CD4-positive, alpha-beta memory T cell (primary cell): ENCODE data around the gene SND1. TPM values are rescaled to one million over a fixed set of nuclear protein-coding genes. Genes with fewer than 3 reads are reported as not detected.

Experiments
- CTCF ChIA-PET: fragments of 350-600 bp; sonication (Branson Sonifier 250); formaldehyde crosslinking; loops from one replicate; lab custom pipeline; 2021; ENCODE audit warnings: inconsistent platforms; ENCODE audit not compliant: partially characterized antibody; lab: Charles Lee
- POLR2A ChIA-PET: fragments of 350-600 bp; sonication (Branson Sonifier 250); formaldehyde crosslinking; loops from one replicate; lab custom pipeline; 2021; ENCODE audit not compliant: partially characterized antibody; lab: Charles Lee
- DNase-seq, 5 donors: peaks; one replicate each; pipeline versions ENCODE4 v3.0.0 to v3.0.0-alpha.2; 2020 to 2022; ENCODE audit warnings: mixed read lengths in 1 of 5
- H3K27ac ChIP-seq: one replicate; pipeline ENCODE4 v1.7.0; 2013; ENCODE audit warnings: low read depth, low read length
- H3K27me3 ChIP-seq: 2 replicates; pipeline ENCODE4 v1.7.0; 2013; ENCODE audit warnings: mild to moderate bottlenecking, low read length, moderate library complexity; ENCODE audit not compliant: insufficient read depth
- H3K36me3 ChIP-seq: 2 replicates; pipeline ENCODE4 v1.7.0; 2013; ENCODE audit warnings: mild to moderate bottlenecking, low read length, moderate library complexity; ENCODE audit not compliant: insufficient read depth
- H3K4me1 ChIP-seq: 2 replicates; pipeline ENCODE4 v1.7.0; 2013; ENCODE audit warnings: mild to moderate bottlenecking, low read length, moderate library complexity; ENCODE audit not compliant: insufficient read depth
- H3K4me3 ChIP-seq, 2 donors: one replicate each; pipeline ENCODE4 v1.7.0; 2013; ENCODE audit warnings: low read length in 2 of 2, mild to moderate bottlenecking in 1 of 2
- H3K9me3 ChIP-seq, 2 donors: one replicate each; pipeline ENCODE4 v1.7.0; 2013; ENCODE audit warnings: low read length in 2 of 2, control low read depth in 1 of 2; ENCODE audit not compliant: control insufficient read depth in 1 of 2
- H3K27ac Mint-ChIP-seq, 7 donors: one replicate each; pipeline ENCODE4 v1.8.0; 2020 to 2021; ENCODE audit warnings: mixed read lengths in 7 of 7, mild to moderate bottlenecking in 6 of 7, inconsistent platforms in 3 of 7, moderate library complexity in 3 of 7
- H3K27me3 Mint-ChIP-seq, 2 donors: one replicate each; pipeline ENCODE4 v1.8.0; 2020 to 2021; ENCODE audit warnings: mixed read lengths in 2 of 2
- H3K36me3 Mint-ChIP-seq, 2 donors: one replicate each; pipeline ENCODE4 v1.8.0; 2020 to 2021; ENCODE audit warnings: mixed read lengths in 2 of 2, inconsistent platforms in 1 of 2, mild to moderate bottlenecking in 1 of 2
- H3K4me1 Mint-ChIP-seq, 4 donors: one replicate each; pipeline ENCODE4 v1.8.0; 2020 to 2021; ENCODE audit warnings: mixed read lengths in 4 of 4, mild to moderate bottlenecking in 1 of 4
- H3K4me3 Mint-ChIP-seq, 8 donors: one replicate each; pipeline ENCODE4 v1.8.0; 2020 to 2021; ENCODE audit warnings: mixed read lengths in 8 of 8, mild to moderate bottlenecking in 7 of 8, moderate library complexity in 6 of 8, inconsistent platforms in 3 of 8
- H3K9me3 Mint-ChIP-seq, 8 donors: one replicate each; pipeline ENCODE4 v1.8.0; 2020 to 2021; ENCODE audit warnings: mixed read lengths in 8 of 8, mild to moderate bottlenecking in 5 of 8, inconsistent platforms in 3 of 8, moderate library complexity in 1 of 8
- intact Hi-C: fragments of 100-400 bp; cut with micrococcal nuclease; formaldehyde crosslinking; loops from one replicate; pipeline ENCODE4 v1.15.1; 2023
- polyA plus RNA-seq, 2 donors: library from polyadenylated mRNA; unstranded; fragments of 300-500 nt; fragmentation: Illumina TruSeq; gene quantifications; one replicate each; pipeline ENCODE4 v1.2.3, GENCODE V29; 2021
- total RNA-seq, 2 experiments: library from RNA; stranded (reverse); gene quantifications; one replicate each; pipeline ENCODE4 v1.2.3, GENCODE V29; 2021

Gene SND1
- total and polyA plus RNA-seq, 4 experiments from 2014 or later = 119 to 223 (median 171) TPM

GRCh38 chr7:127993987-127994386 lies 342.0 kb downstream of the SND1 start:
- intact Hi-C loops = no loop called here
- H3K4me1 Mint-ChIP-seq = peaks cover 0 to 7% (median under 1%) of the 10 kb centered on the region in 4 donors
- peaks cover 15% of the 10 kb centered on the region for H3K36me3 ChIP-seq
- H3K4me3 ChIP-seq = no peak overlapping the region
- CTCF ChIA-PET = no interaction called here
- no peaks in the 10 kb centered on the region for H3K9me3 ChIP-seq
- H3K9me3 Mint-ChIP-seq = no peaks in the 10 kb centered on the region
- no peak for DNase-seq
- peaks cover 66 to 71% of the 10 kb centered on the region in 2 donors for H3K36me3 Mint-ChIP-seq
- POLR2A ChIA-PET = no interaction called here
- H3K27me3 ChIP-seq = no peaks in the 10 kb centered on the region
- no peaks in the 10 kb centered on the region for H3K4me1 ChIP-seq
- peak overlapping the region in 1 of 8 donors; percentile 33 for H3K4me3 Mint-ChIP-seq
- no peak overlapping the region for H3K27ac ChIP-seq
- H3K27me3 Mint-ChIP-seq = no peaks in the 10 kb centered on the region
- no peak overlapping the region for H3K27ac Mint-ChIP-seq

DNA sequence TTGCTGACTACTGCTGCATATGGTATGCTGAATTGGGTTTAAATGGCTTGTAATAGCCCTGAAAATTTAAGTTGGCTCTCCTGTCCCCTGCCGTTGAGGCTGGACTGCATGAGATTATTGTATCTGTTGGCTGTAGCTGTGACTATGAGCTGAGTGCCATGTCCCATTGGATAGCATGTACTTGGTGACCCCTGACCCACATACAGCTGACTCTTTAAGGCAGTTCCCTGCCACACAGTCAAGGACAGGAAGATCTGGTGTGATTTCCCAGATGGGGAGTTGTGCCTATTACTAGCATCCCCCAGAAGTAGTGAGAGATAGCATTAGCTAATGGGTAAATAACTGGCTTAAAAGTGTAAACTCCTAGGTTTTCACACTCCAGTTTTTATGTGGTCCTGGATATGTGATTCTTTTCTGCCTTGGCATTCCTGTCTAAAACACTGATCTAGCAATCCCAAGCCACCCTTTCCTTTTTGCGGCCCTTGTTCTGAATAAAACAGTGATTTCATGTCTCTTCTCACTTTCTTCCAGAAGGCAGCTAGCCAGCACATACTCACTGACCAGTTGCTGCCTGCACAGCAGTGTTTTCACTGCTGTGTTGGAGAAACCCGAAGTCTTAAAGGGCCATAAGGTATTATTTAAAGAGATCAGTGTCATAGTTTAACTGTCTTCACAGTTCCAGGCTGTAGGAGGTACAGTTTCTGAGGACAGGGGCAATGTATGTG lies 343.3 kb downstream of the SND1 start:
- Mint-ChIP-seq H3K4me1 (peaks cover 0 to 11% (median under 1%) of the 10 kb centered on the region in 4 donors), H3K9me3 (no peaks in the 10 kb centered on the region), H3K36me3 (peaks cover 63 to 75% of the 10 kb centered on the region in 2 donors), H3K27ac (peak overlapping the region in 1 of 7 donors; percentile 27), H3K4me3 (no peak overlapping the region), H3K27me3 (no peaks in the 10 kb centered on the region)
- ChIA-PET POLR2A (no interaction called here), CTCF (no interaction called here)
- H3K27me3 ChIP-seq = no peaks in the 10 kb centered on the region
- H3K9me3 ChIP-seq = no peaks in the 10 kb centered on the region
- H3K36me3 ChIP-seq = peaks cover 14% of the 10 kb centered on the region
- no peak overlapping the region for H3K27ac ChIP-seq
- no peaks in the 10 kb centered on the region for H3K4me1 ChIP-seq
- intact Hi-C loops = no loop called here
- DNase-seq = no peak
- no peak overlapping the region for H3K4me3 ChIP-seq

DNA sequence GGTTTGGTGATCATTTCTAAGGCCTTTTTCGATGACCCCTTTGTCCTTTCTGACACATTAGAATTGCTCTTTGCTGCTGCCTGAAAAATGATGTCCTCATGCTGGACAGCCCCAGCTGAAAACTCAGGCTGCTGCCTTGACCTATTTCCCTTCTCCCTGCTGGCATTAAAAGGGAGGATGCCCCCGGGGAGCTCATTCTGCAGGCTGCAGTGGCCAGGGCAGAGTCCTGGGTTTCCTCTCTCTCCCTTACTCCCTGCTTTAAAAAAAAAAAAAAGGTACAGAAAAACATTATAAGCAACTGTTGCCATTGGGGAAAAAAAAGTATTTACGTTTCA lies 343.9 kb downstream of the SND1 start:
- H3K36me3 Mint-ChIP-seq = peaks cover 64 to 73% of the 10 kb centered on the region in 2 donors
- H3K4me3 Mint-ChIP-seq = no peak overlapping the region
- Histone ChIP-seq H3K4me1 (no peaks in the 10 kb centered on the region), H3K4me3 (no peak overlapping the region), H3K9me3 (no peaks in the 10 kb centered on the region), H3K27ac (no peak overlapping the region), H3K27me3 (no peaks in the 10 kb centered on the region), H3K36me3 (peaks cover 10% of the 10 kb centered on the region)
- POLR2A ChIA-PET = no interaction called here
- no peak for DNase-seq
- H3K9me3 Mint-ChIP-seq = no peaks in the 10 kb centered on the region
- intact Hi-C loops = no loop called here
- CTCF ChIA-PET = no interaction called here
- peaks cover 0 to 13% (median 2%) of the 10 kb centered on the region in 4 donors for H3K4me1 Mint-ChIP-seq
- H3K27me3 Mint-ChIP-seq = no peaks in the 10 kb centered on the region
- H3K27ac Mint-ChIP-seq = no peak overlapping the region

- Histone ChIP-seq H3K36me3 (peaks cover 9% of the 10 kb centered on the region), H3K9me3 (no peaks in the 10 kb centered on the region), H3K27me3 (no peaks in the 10 kb centered on the region), H3K4me1 (no peaks in the 10 kb centered on the region), H3K4me3 (no peak overlapping the region), H3K27ac (no peak overlapping the region)
- CTCF ChIA-PET = no interaction called here
- POLR2A ChIA-PET = no interaction called here
- H3K4me3 Mint-ChIP-seq = no peak overlapping the region
- H3K27me3 Mint-ChIP-seq = no peaks in the 10 kb centered on the region
- intact Hi-C loops = no loop called here
- H3K9me3 Mint-ChIP-seq = no peaks in the 10 kb centered on the region
- peaks cover 0 to 15% (median 5%) of the 10 kb centered on the region in 4 donors for H3K4me1 Mint-ChIP-seq
- peak overlapping the region in 1 of 7 donors; percentile 57 for H3K27ac Mint-ChIP-seq
- DNase-seq = no peak
- peaks cover 60 to 72% of the 10 kb centered on the region in 2 donors for H3K36me3 Mint-ChIP-seq
These were observed 344.5 kb downstream of the SND1 start for GRCh38 chr7:127996253-127997071.

- no peaks in the 10 kb centered on the region for H3K9me3 Mint-ChIP-seq
- CTCF ChIA-PET = no interaction called here
- peaks cover 51 to 65% of the 10 kb centered on the region in 2 donors for H3K36me3 Mint-ChIP-seq
- no peak overlapping the region for H3K4me3 ChIP-seq
- peaks cover 1 to 16% (median 9%) of the 10 kb centered on the region in 4 donors for H3K4me1 Mint-ChIP-seq
- no peaks in the 10 kb centered on the region for H3K27me3 ChIP-seq
- POLR2A ChIA-PET = no interaction called here
- intact Hi-C loops = no loop called here
- H3K27me3 Mint-ChIP-seq = no peaks in the 10 kb centered on the region
- peaks cover 4% of the 10 kb centered on the region for H3K36me3 ChIP-seq
- no peaks in the 10 kb centered on the region for H3K9me3 ChIP-seq
- H3K4me1 ChIP-seq = no peaks in the 10 kb centered on the region
- DNase-seq = no peak
- H3K4me3 Mint-ChIP-seq = no peak overlapping the region
- no peak overlapping the region for H3K27ac ChIP-seq
- H3K27ac Mint-ChIP-seq = peak overlapping the region in 1 of 7 donors; percentile 14
These were observed 345.4 kb downstream of the SND1 start for GRCh38 chr7:127997226-127997922.

DNA sequence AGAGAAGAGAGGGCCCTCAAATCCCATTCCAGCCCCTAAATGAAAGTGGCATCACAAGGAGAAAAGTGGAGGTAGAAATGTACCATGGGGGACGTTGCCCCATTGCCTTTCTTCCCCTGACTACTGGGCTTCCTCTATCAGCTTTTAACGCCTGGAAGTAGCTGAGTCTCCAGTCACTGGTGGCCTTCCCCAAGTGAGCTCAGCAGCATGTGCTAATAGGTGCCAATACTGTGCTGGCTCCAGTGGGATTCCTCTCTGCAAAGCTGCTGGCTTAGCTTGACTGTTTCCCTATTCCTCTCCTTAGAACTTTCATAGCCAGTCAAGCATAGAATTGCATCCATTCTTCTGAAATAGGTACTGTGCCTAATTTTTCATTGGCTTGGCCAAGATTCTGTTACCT lies 346.7 kb downstream of the SND1 start:
- H3K36me3 Mint-ChIP-seq = peaks cover 38 to 55% of the 10 kb centered on the region in 2 donors
- no peaks in the 10 kb centered on the region for H3K9me3 Mint-ChIP-seq
- peaks cover 4% of the 10 kb centered on the region for H3K36me3 ChIP-seq
- H3K4me3 Mint-ChIP-seq = no peak overlapping the region
- no peak for DNase-seq
- peaks cover 6% of the 10 kb centered on the region for H3K4me1 ChIP-seq
- no peaks in the 10 kb centered on the region for H3K27me3 ChIP-seq
- intact Hi-C loops = no loop called here
- peaks cover 11 to 27% (median 20%) of the 10 kb centered on the region in 4 donors for H3K4me1 Mint-ChIP-seq
- no peak overlapping the region for H3K27ac ChIP-seq
- H3K4me3 ChIP-seq = no peak overlapping the region
- peak overlapping the region in 2 of 7 donors; percentile 21 to 36 for H3K27ac Mint-ChIP-seq
- POLR2A ChIA-PET = no interaction called here
- CTCF ChIA-PET = no interaction called here
- H3K9me3 ChIP-seq = no peaks in the 10 kb centered on the region
- H3K27me3 Mint-ChIP-seq = no peaks in the 10 kb centered on the region

DNA sequence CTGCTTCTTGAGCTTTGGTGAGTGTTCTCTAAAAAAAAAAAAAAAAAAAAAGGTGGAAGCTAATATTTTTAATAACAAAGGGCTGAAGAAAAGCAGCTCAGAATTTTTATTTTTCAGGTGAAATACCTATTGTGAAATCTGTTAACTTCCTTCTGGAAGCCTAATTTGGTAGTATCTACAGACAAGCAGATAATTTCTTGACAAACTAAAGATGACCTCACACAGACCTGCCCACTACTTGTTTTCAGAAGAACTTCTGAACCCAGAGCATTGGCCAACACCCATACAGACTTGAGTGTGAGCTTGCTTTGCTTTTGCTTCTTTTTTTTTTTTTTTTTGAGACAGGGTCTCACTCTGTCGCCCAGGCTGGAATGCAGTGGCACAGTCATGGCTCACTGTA lies 348.1 kb downstream of the SND1 start:
- H3K27ac Mint-ChIP-seq = no peak overlapping the region
- POLR2A ChIA-PET = interaction anchor here (0.6 kb wide), 1 partner anchor 467 kb away, joined by 3 read pairs; no protein-coding TSS in a partner anchor
- peaks cover 24 to 32% (median 27%) of the 10 kb centered on the region in 4 donors for H3K4me1 Mint-ChIP-seq
- peaks cover 4% of the 10 kb centered on the region for H3K36me3 ChIP-seq
- H3K36me3 Mint-ChIP-seq = peaks cover 32 to 47% of the 10 kb centered on the region in 2 donors
- intact Hi-C loops = no loop called here
- H3K27me3 Mint-ChIP-seq = no peaks in the 10 kb centered on the region
- H3K4me3 Mint-ChIP-seq = no peak overlapping the region
- H3K9me3 ChIP-seq = no peaks in the 10 kb centered on the region
- H3K9me3 Mint-ChIP-seq = no peaks in the 10 kb centered on the region
- H3K27ac ChIP-seq = no peak overlapping the region
- CTCF ChIA-PET = interaction anchor here (0.6 to 0.7 kb wide), 2 partner anchors 10 to 1197 kb away, joined by 3 read pairs; no protein-coding TSS in a partner anchor
- DNase-seq = no peak
- no peaks in the 10 kb centered on the region for H3K27me3 ChIP-seq
- no peak overlapping the region for H3K4me3 ChIP-seq
- H3K4me1 ChIP-seq = peaks cover 18% of the 10 kb centered on the region
